PC-3 (cell line): ENCODE measurements around the gene SUCLA2. TPM values are rescaled to one million over a fixed set of nuclear protein-coding genes. Genes with fewer than 3 reads are reported as not detected.

Source experiments
- ATAC-seq: fragments of 200-7000 bp; cut with Tn5 transposase; 2 replicates; pipeline ENCODE4 v1.9.1; 2020; ENCODE audit warnings: mild to moderate bottlenecking, moderate library complexity
- Bru-seq: library from RNA; stranded (reverse); fragments of 400-500 nt; gene quantifications from one replicate; lab custom pipeline; 2021; lab: Mats Ljungman, UMichigan
- BruChase-seq, 2 experiments: library from RNA; stranded (reverse); fragments of 400-500 nt; gene quantifications; one replicate each; lab custom pipeline; 2021; lab: Mats Ljungman, UMichigan
- BruUV-seq: library from RNA; stranded (reverse); fragments of 400-500 nt; replicated peaks from 2 replicates; lab custom pipeline; 2021; lab: Mats Ljungman, UMichigan
- CTCF ChIA-PET: fragments of 300-600 bp; sonication (Branson Sonifier 250); formaldehyde crosslinking; loops from one replicate; lab custom pipeline; 2022; ENCODE audit warnings: antibody characterized with exemption; lab: Charles Lee
- POLR2A ChIA-PET: fragments of 300-600 bp; sonication (Branson Sonifier 250); formaldehyde crosslinking; loops from one replicate; lab custom pipeline; 2022; ENCODE audit warnings: antibody characterized with exemption; ENCODE audit not compliant: unreplicated experiment; lab: Charles Lee
- DNase-seq: peaks from one replicate; pipeline ENCODE4 v3.0.0-alpha.2; 2015
- H2AFZ ChIP-seq: fragments of 300-600 bp; sonication (generic); 2 replicates; pipeline ENCODE4 v1.6.0; 2016; ENCODE audit warnings: antibody characterized with exemption, low read length
- H3F3A ChIP-seq: fragments of 300-600 bp; sonication (generic); one replicate; pipeline ENCODE4 v1.6.0; 2017; ENCODE audit warnings: antibody characterized with exemption, low read length, control low read depth, mild to moderate bottlenecking; ENCODE audit not compliant: unreplicated experiment
- H3K27ac ChIP-seq: fragments of 300-600 bp; sonication (generic); 2 replicates; pipeline ENCODE4 v1.5.1; 2016; ENCODE audit warnings: mild to moderate bottlenecking, low read length
- H3K27me3 ChIP-seq: fragments of 300-600 bp; sonication (generic); 2 replicates; pipeline ENCODE4 v1.6.1; 2016; ENCODE audit warnings: low read length, mixed read lengths
- H3K36me3 ChIP-seq: fragments of 300-600 bp; sonication (generic); 2 replicates; pipeline ENCODE4 v1.6.1; 2016; ENCODE audit warnings: low read depth, mixed run types, low read length, mixed read lengths
- H3K4me1 ChIP-seq: fragments of 300-600 bp; sonication (generic); 2 replicates; pipeline ENCODE4 v1.5.1; 2016; ENCODE audit warnings: low read length; ENCODE audit not compliant: insufficient read depth
- H3K4me2 ChIP-seq: fragments of 300-600 bp; sonication (generic); 2 replicates; pipeline ENCODE4 v1.6.0; 2016; ENCODE audit warnings: low read length
- H3K4me3 ChIP-seq: fragments of 300-600 bp; sonication (generic); 2 replicates; pipeline ENCODE4 v1.5.1; 2016; ENCODE audit warnings: mild to moderate bottlenecking, low read length, mixed read lengths
- H3K79me2 ChIP-seq: fragments of 300-600 bp; sonication (generic); 2 replicates; pipeline ENCODE4 v1.6.1; 2017; ENCODE audit warnings: low read length, mixed read lengths
- H3K9ac ChIP-seq: fragments of 300-600 bp; sonication (generic); 2 replicates; pipeline ENCODE4 v1.6.0; 2016; ENCODE audit warnings: mild to moderate bottlenecking, low read length
- H3K9me2 ChIP-seq: fragments of 300-600 bp; sonication (generic); replicated peaks from 2 replicates; pipeline ENCODE4 v1.6.1; 2016; ENCODE audit warnings: mixed run types, low read length, mixed read lengths
- H3K9me3 ChIP-seq: fragments of 300-600 bp; sonication (generic); 2 replicates; pipeline ENCODE4 v1.6.1; 2016; ENCODE audit warnings: low read length, mixed read lengths
- H4K20me1 ChIP-seq: fragments of 300-600 bp; sonication (generic); 2 replicates; pipeline ENCODE4 v1.6.1; 2016; ENCODE audit warnings: low read length, mixed read lengths
- CTCF ChIP-seq: fragments of 300-600 bp; sonication (generic); conservative IDR thresholded peaks from 2 replicates; pipeline ENCODE4 v1.5.1; 2017; ENCODE audit warnings: antibody characterized with exemption, low read depth, mild to moderate bottlenecking, low read length
- EZH2 ChIP-seq: fragments of 300-600 bp; sonication (generic); IDR thresholded peaks from one replicate; pipeline ENCODE4 v1.6.1; 2017; ENCODE audit warnings: antibody characterized with exemption, mild to moderate bottlenecking, low read length; ENCODE audit not compliant: unreplicated experiment
- EZH2phosphoT487 ChIP-seq: fragments of 300-600 bp; sonication (generic); IDR thresholded peaks from 2 replicates; pipeline ENCODE4 v1.6.1; 2018; ENCODE audit warnings: mild to moderate bottlenecking, antibody characterized with exemption, low read length, borderline replicate concordance
- intact Hi-C: fragments of 100-400 bp; cut with micrococcal nuclease; formaldehyde crosslinking; loops from 2 replicates; pipeline ENCODE4 v1.9.0; 2023
- long read RNA-seq: library from polyadenylated mRNA; unstranded; transcript quantifications from one replicate; pipeline ENCODE4 v2.0.0, GENCODE V29; 2021; ENCODE audit not compliant: unreplicated experiment
- total RNA-seq: library from RNA; depleted of rRNA; stranded (reverse); fragments of >200 nt; gene quantifications from 2 replicates; pipeline ENCODE4 v1.2.3, GENCODE V29; 2014; rRNA removed

SUCLA2 gene
- 29.3 and 35.0 TPM in 2 replicates for total RNA-seq
- Bru-seq, nascent RNA, result percentile 78 among the genes with signal in this experiment
- BruChase-seq, experiment 1, labeled RNA remaining after a 6-hour chase, result percentile 82 among the genes with signal in this experiment
- BruChase-seq, experiment 2, labeled RNA remaining after a 2-hour chase, result percentile 79 among the genes with signal in this experiment
- long read RNA-seq, transcript SUCLA2-219 (11 exons, 2,111 nt), result major isoform, 156 of 189 reads
- long read RNA-seq, partial matches to known transcripts, result 5 of 189 reads
- long read RNA-seq, other reads (novel, unspliced or antisense), result 20 of 189 reads

GRCh38 chr13:48001114-48001881 is at the start of gene SUCLA2:
TSS of gene SUCLA2 (minus strand) at chr13:48001273. CDS start at chr13:48001269, 4 bp downstream.
- TF ChIP-seq CTCF, result no peak
- TF ChIP-seq EZH2, result no peak
- no peak for TF ChIP-seq EZH2phosphoT487
- ATAC-seq, result peak; percentile 97
- DNase-seq, result peak; percentile 89

GRCh38 chr13:48050550-48050949 is 49.5 kb upstream of the SUCLA2 start:
- intact Hi-C loops, result no loop called here

More at GRCh38 chr13:48001114-48001881, at the start of gene SUCLA2:
- Histone ChIP-seq H3K4me3 (peak within 1 kb of the TSS; percentile 97), H3F3A (peaks cover 3% of the 10 kb centered on the region), H3K9ac (peak within 1 kb of the TSS; percentile 94), H3K9me2 (no peaks in the 10 kb centered on the region), H2AFZ (peak within 1 kb of the TSS; percentile 97), H3K79me2 (peaks cover 44% of the 10 kb centered on the region), H3K4me2 (peak within 1 kb of the TSS; percentile 97), H3K4me1 (peaks cover 25% of the 10 kb centered on the region), H3K9me3 (no peaks in the 10 kb centered on the region), H4K20me1 (no peaks in the 10 kb centered on the region), H3K27me3 (no peaks in the 10 kb centered on the region), H3K27ac (peak within 1 kb of the TSS; percentile 88), H3K36me3 (no peaks in the 10 kb centered on the region; the same call in 1 of the 2 replicates)
- ChIA-PET CTCF (no interaction called here), POLR2A (no interaction called here)
- BruUV-seq, result TSS peak; percentile 89
- intact Hi-C loops, result loop anchor here (5.0 kb wide), 1 partner anchor 96 kb away; the partner anchor contains the start of gene MED4

More at GRCh38 chr13:48050550-48050949, 49.5 kb upstream of the SUCLA2 start:
- H3K4me2 ChIP-seq, result no peak overlapping the region
- no peak overlapping the region for H2AFZ ChIP-seq
- no peak for ATAC-seq
- H3K9me2 ChIP-seq, result no peaks in the 10 kb centered on the region
- no peaks in the 10 kb centered on the region for H3K9me3 ChIP-seq
- no peak for TF ChIP-seq CTCF
- no peak for TF ChIP-seq EZH2
- no peak for TF ChIP-seq EZH2phosphoT487
- H4K20me1 ChIP-seq, result no peaks in the 10 kb centered on the region
- no TSS peak for BruUV-seq
- no peaks in the 10 kb centered on the region for H3F3A ChIP-seq
- peaks cover 16% of the 10 kb centered on the region; the same call in 1 of the 2 replicates for H3K36me3 ChIP-seq
- ChIA-PET CTCF (no interaction called here), POLR2A (no interaction called here)
- no peaks in the 10 kb centered on the region for H3K27me3 ChIP-seq
- H3K4me3 ChIP-seq, result no peak overlapping the region
- no peak overlapping the region for H3K9ac ChIP-seq
- H3K27ac ChIP-seq, result no peak overlapping the region
- H3K79me2 ChIP-seq, result no peaks in the 10 kb centered on the region
- no peaks in the 10 kb centered on the region for H3K4me1 ChIP-seq
- no peak for DNase-seq
